Activated naive CD8-positive, alpha-beta T cell treated with anti-CD3 and anti-CD28 coated beads for 36 hours (primary cell): ENCODE data around the gene LDHA. TPM values are rescaled to one million over a fixed set of nuclear protein-coding genes. Genes with fewer than 3 reads are reported as not detected.
A peak's percentile ranks its signal among the peaks of the same experiment; 100 is the strongest.

Source experiments
- DNase-seq: peaks from one replicate; pipeline ENCODE4 v3.0.0; 2021
- H3K27ac Mint-ChIP-seq: one replicate; pipeline ENCODE4 v1.8.0; 2022; ENCODE audit warnings: mild to moderate bottlenecking, moderate library complexity, mixed read lengths
- H3K27me3 Mint-ChIP-seq: one replicate; pipeline ENCODE4 v1.8.0; 2022; ENCODE audit warnings: mild to moderate bottlenecking, mixed read lengths
- H3K36me3 Mint-ChIP-seq: one replicate; pipeline ENCODE4 v1.8.0; 2021; ENCODE audit warnings: mild to moderate bottlenecking, mixed read lengths
- H3K4me1 Mint-ChIP-seq: one replicate; pipeline ENCODE4 v1.8.0; 2021; ENCODE audit warnings: mixed read lengths
- H3K4me3 Mint-ChIP-seq: one replicate; pipeline ENCODE4 v1.8.0; 2022; ENCODE audit warnings: mild to moderate bottlenecking, moderate library complexity, mixed read lengths
- H3K9me3 Mint-ChIP-seq: one replicate; pipeline ENCODE4 v1.8.0; 2022; ENCODE audit warnings: mixed read lengths
- total RNA-seq, 2 experiments: library from RNA; stranded (reverse); gene quantifications; one replicate each; pipeline ENCODE4 v1.2.3, GENCODE V29; 2021

Gene LDHA
- 1,000 to 10,000 TPM; 2,369 to 2,412 TPM for total RNA-seq

- Mint-ChIP-seq H3K36me3 (peaks cover 52% of the 10 kb centered on the region), H3K27me3 (peaks cover 10% of the 10 kb centered on the region), H3K9me3 (no peaks in the 10 kb centered on the region), H3K4me1 (peaks cover 47% of the 10 kb centered on the region), H3K27ac (peak within 1 kb of the TSS; percentile 99), H3K4me3 (peak within 1 kb of the TSS; percentile 97)
- peak; percentile 99 for DNase-seq
Measured at GRCh38 chr11:18394275-18394927, at the start of gene LDHA. LDHA (plus strand) TSS chr11:18394563; CDS start chr11:18396843, 2,280 bp downstream.

- DNase-seq, result no peak
- H3K4me1 Mint-ChIP-seq, result peaks cover 2% of the 10 kb centered on the region
- H3K36me3 Mint-ChIP-seq, result peaks cover 18% of the 10 kb centered on the region
- no peak overlapping the region for H3K4me3 Mint-ChIP-seq
- H3K27me3 Mint-ChIP-seq, result no peaks in the 10 kb centered on the region
- H3K9me3 Mint-ChIP-seq, result no peaks in the 10 kb centered on the region
- H3K27ac Mint-ChIP-seq, result no peak overlapping the region
Measured at GRCh38 chr11:18347471-18348125, 46.8 kb upstream of the LDHA start.

- H3K27me3 Mint-ChIP-seq, result no peaks in the 10 kb centered on the region
- no peak overlapping the region for H3K4me3 Mint-ChIP-seq
- no peaks in the 10 kb centered on the region for H3K9me3 Mint-ChIP-seq
- no peaks in the 10 kb centered on the region for H3K4me1 Mint-ChIP-seq
- no peak for DNase-seq
- peaks cover 24% of the 10 kb centered on the region for H3K36me3 Mint-ChIP-seq
- peak overlapping the region; percentile 38 for H3K27ac Mint-ChIP-seq
Measured at GRCh38 chr11:18352581-18352980, 41.8 kb upstream of the LDHA start.

- Mint-ChIP-seq H3K4me3 (no peak overlapping the region), H3K9me3 (no peaks in the 10 kb centered on the region), H3K36me3 (peaks cover 15% of the 10 kb centered on the region), H3K27me3 (no peaks in the 10 kb centered on the region), H3K27ac (no peak overlapping the region), H3K4me1 (no peaks in the 10 kb centered on the region)
- no peak for DNase-seq
Measured at GRCh38 chr11:18358646-18359045, 35.7 kb upstream of the LDHA start.

GRCh38 chr11:18361154-18361553 is 33.2 kb upstream of the LDHA start:
- Mint-ChIP-seq H3K27ac (no peak overlapping the region), H3K36me3 (peaks cover 17% of the 10 kb centered on the region), H3K9me3 (no peaks in the 10 kb centered on the region), H3K4me3 (no peak overlapping the region), H3K27me3 (no peaks in the 10 kb centered on the region), H3K4me1 (no peaks in the 10 kb centered on the region)
- DNase-seq, result no peak

- no peaks in the 10 kb centered on the region for H3K4me1 Mint-ChIP-seq
- H3K27me3 Mint-ChIP-seq, result no peaks in the 10 kb centered on the region
- peaks cover 21% of the 10 kb centered on the region for H3K36me3 Mint-ChIP-seq
- no peak for DNase-seq
- H3K9me3 Mint-ChIP-seq, result no peaks in the 10 kb centered on the region
- no peak overlapping the region for H3K4me3 Mint-ChIP-seq
- H3K27ac Mint-ChIP-seq, result no peak overlapping the region
Measured at GRCh38 chr11:18364495-18365073, 29.8 kb upstream of the LDHA start.

- no peaks in the 10 kb centered on the region for H3K4me1 Mint-ChIP-seq
- H3K4me3 Mint-ChIP-seq, result no peak overlapping the region
- H3K36me3 Mint-ChIP-seq, result peaks cover 21% of the 10 kb centered on the region
- DNase-seq, result no peak
- H3K9me3 Mint-ChIP-seq, result no peaks in the 10 kb centered on the region
- H3K27ac Mint-ChIP-seq, result no peak overlapping the region
- H3K27me3 Mint-ChIP-seq, result no peaks in the 10 kb centered on the region
Measured at GRCh38 chr11:18365741-18366140, 28.6 kb upstream of the LDHA start.

GRCh38 chr11:18366286-18366685 is 28.1 kb upstream of the LDHA start:
- no peaks in the 10 kb centered on the region for H3K9me3 Mint-ChIP-seq
- no peaks in the 10 kb centered on the region for H3K4me1 Mint-ChIP-seq
- peaks cover 19% of the 10 kb centered on the region for H3K36me3 Mint-ChIP-seq
- peak overlapping the region; percentile 17 for H3K27ac Mint-ChIP-seq
- H3K27me3 Mint-ChIP-seq, result no peaks in the 10 kb centered on the region
- H3K4me3 Mint-ChIP-seq, result no peak overlapping the region
- no peak for DNase-seq

GRCh38 chr11:18367431-18367830 is 26.9 kb upstream of the LDHA start:
- DNase-seq, result no peak
- Mint-ChIP-seq H3K27me3 (no peaks in the 10 kb centered on the region), H3K4me1 (no peaks in the 10 kb centered on the region), H3K4me3 (no peak overlapping the region), H3K27ac (no peak overlapping the region), H3K36me3 (peaks cover 19% of the 10 kb centered on the region), H3K9me3 (no peaks in the 10 kb centered on the region)

GRCh38 chr11:18368221-18368620 is 26.1 kb upstream of the LDHA start:
- Mint-ChIP-seq H3K27me3 (no peaks in the 10 kb centered on the region), H3K4me1 (no peaks in the 10 kb centered on the region), H3K9me3 (no peaks in the 10 kb centered on the region), H3K4me3 (no peak overlapping the region), H3K36me3 (peaks cover 19% of the 10 kb centered on the region), H3K27ac (no peak overlapping the region)
- no peak for DNase-seq

GRCh38 chr11:18369398-18369797 is 25.0 kb upstream of the LDHA start:
- H3K27ac Mint-ChIP-seq, result no peak overlapping the region
- H3K4me1 Mint-ChIP-seq, result no peaks in the 10 kb centered on the region
- no peak overlapping the region for H3K4me3 Mint-ChIP-seq
- peaks cover 15% of the 10 kb centered on the region for H3K36me3 Mint-ChIP-seq
- DNase-seq, result no peak
- no peaks in the 10 kb centered on the region for H3K9me3 Mint-ChIP-seq
- no peaks in the 10 kb centered on the region for H3K27me3 Mint-ChIP-seq

- H3K4me1 Mint-ChIP-seq, result no peaks in the 10 kb centered on the region
Measured at GRCh38 chr11:18371279-18371678, 23.1 kb upstream of the LDHA start.

GRCh38 chr11:18372201-18372600 is 22.2 kb upstream of the LDHA start:
- Mint-ChIP-seq H3K4me1 (peaks cover 3% of the 10 kb centered on the region), H3K4me3 (no peak overlapping the region), H3K27ac (no peak overlapping the region), H3K36me3 (peaks cover 2% of the 10 kb centered on the region), H3K27me3 (no peaks in the 10 kb centered on the region), H3K9me3 (no peaks in the 10 kb centered on the region)
- no peak for DNase-seq

More at GRCh38 chr11:18371279-18371678, 23.1 kb upstream of the LDHA start:
- Mint-ChIP-seq H3K4me3 (no peak overlapping the region), H3K36me3 (peaks cover 8% of the 10 kb centered on the region), H3K27me3 (no peaks in the 10 kb centered on the region), H3K9me3 (no peaks in the 10 kb centered on the region), H3K27ac (no peak overlapping the region)
- DNase-seq, result no peak

- Mint-ChIP-seq H3K9me3 (no peaks in the 10 kb centered on the region), H3K27ac (no peak overlapping the region), H3K36me3 (no peaks in the 10 kb centered on the region), H3K4me3 (no peak overlapping the region), H3K27me3 (no peaks in the 10 kb centered on the region), H3K4me1 (peaks cover 3% of the 10 kb centered on the region)
- no peak for DNase-seq
Measured at GRCh38 chr11:18374956-18375355, 19.4 kb upstream of the LDHA start.

- no peaks in the 10 kb centered on the region for H3K9me3 Mint-ChIP-seq
- DNase-seq, result no peak
Measured at GRCh38 chr11:18375941-18376340, 18.4 kb upstream of the LDHA start.

GRCh38 chr11:18379201-18379600 is 15.2 kb upstream of the LDHA start:
- no peak for DNase-seq
- Mint-ChIP-seq H3K9me3 (no peaks in the 10 kb centered on the region), H3K27ac (no peak overlapping the region), H3K4me3 (no peak overlapping the region), H3K27me3 (no peaks in the 10 kb centered on the region), H3K36me3 (no peaks in the 10 kb centered on the region), H3K4me1 (peaks cover 20% of the 10 kb centered on the region)

More at GRCh38 chr11:18375941-18376340, 18.4 kb upstream of the LDHA start:
- Mint-ChIP-seq H3K36me3 (no peaks in the 10 kb centered on the region), H3K4me1 (peaks cover 3% of the 10 kb centered on the region), H3K27ac (no peak overlapping the region), H3K27me3 (no peaks in the 10 kb centered on the region), H3K4me3 (no peak overlapping the region)
